Measurements from ENCODE around the gene SHQ1.

- TF ChIP-seq POLR2A (IDR thresholded peaks at IDR 0.05), result no peak
- no peak for TF ChIP-seq CTCF (IDR thresholded peaks at IDR 0.05)
Observed at GRCh38 chr3:72860053-72860452, 11.8 kb upstream of the SHQ1 start.

Measured in heart left ventricle (tissue), 13 donors.